Body of pancreas (tissue), 4 donors: ENCODE measurements around the gene CYP4F8.

Experiments
- CTCF ChIP-seq, 7 experiments: fragments of 450-650 bp in 4 of 7; fragments of 200-600 bp in 3 of 7; sonication (generic) in 3 of 7; IDR thresholded peaks; one replicate each; pipeline ENCODE4 v1.5.1; 2016 to 2019; ENCODE audit warnings: antibody characterized with exemption in 7 of 7
- POLR2A ChIP-seq, 3 donors: fragments of 450-650 bp; IDR thresholded peaks; one replicate each; pipeline ENCODE4 v1.6.1; 2016; ENCODE audit warnings: antibody characterized with exemption in 3 of 3, mild to moderate bottlenecking in 2 of 3

GRCh38 chr19:15669891-15670290, 54.9 kb downstream of the CYP4F8 start:
- TF ChIP-seq POLR2A (IDR thresholded peaks at IDR 0.05), result no peak
- no peak for TF ChIP-seq CTCF (IDR thresholded peaks at IDR 0.05)
